ENCODE measurements around the gene RBM19. TPM values are rescaled to one million over a fixed set of nuclear protein-coding genes. Genes with fewer than 3 reads are reported as not detected.

The RBM19 gene
- total RNA-seq, 2 donors from 2014 or later, result 39.9 to 54.3 TPM

DNA sequence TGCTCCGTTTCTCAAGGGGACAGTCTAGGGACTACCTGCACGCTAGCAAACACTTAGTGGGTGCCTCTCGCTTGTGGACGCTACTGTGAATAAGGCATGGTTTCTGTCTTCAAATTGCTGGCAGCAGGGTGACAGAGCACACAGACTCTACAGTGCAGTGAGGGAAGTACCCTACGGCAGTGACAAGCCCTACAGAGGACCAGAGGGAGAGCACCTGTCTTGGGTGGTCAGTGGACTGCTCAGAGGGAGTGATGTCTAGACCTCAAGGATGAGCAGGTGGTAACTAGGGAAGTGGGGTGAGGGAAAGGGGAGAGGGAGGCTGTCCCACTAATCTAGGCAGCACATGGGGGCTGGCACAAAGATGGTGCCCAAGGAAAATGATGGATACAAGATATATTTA is 160.5 kb downstream of the RBM19 start:
- no peak for DNase-seq (ENCODE audit: low spot score)
- Histone ChIP-seq H3K27ac (no peak overlapping the region), H3K4me3 (no peak overlapping the region), H3K36me3 (no peaks in the 10 kb centered on the region), H3K4me1 (ENCODE audit: control insufficient read depth in 1 of 2, low read depth in 2 of 2) (no peaks in the 10 kb centered on the region), H3K9me3 (peaks cover 3% of the 10 kb centered on the region), H3K27me3 (replicated peaks; ENCODE audit: insufficient read depth) (no peaks in the 10 kb centered on the region)
- ATAC-seq (ENCODE audit: insufficient number of reproducible peaks, low FRiP score, low read depth), result no peak
- TF ChIP-seq, protein P1, sequence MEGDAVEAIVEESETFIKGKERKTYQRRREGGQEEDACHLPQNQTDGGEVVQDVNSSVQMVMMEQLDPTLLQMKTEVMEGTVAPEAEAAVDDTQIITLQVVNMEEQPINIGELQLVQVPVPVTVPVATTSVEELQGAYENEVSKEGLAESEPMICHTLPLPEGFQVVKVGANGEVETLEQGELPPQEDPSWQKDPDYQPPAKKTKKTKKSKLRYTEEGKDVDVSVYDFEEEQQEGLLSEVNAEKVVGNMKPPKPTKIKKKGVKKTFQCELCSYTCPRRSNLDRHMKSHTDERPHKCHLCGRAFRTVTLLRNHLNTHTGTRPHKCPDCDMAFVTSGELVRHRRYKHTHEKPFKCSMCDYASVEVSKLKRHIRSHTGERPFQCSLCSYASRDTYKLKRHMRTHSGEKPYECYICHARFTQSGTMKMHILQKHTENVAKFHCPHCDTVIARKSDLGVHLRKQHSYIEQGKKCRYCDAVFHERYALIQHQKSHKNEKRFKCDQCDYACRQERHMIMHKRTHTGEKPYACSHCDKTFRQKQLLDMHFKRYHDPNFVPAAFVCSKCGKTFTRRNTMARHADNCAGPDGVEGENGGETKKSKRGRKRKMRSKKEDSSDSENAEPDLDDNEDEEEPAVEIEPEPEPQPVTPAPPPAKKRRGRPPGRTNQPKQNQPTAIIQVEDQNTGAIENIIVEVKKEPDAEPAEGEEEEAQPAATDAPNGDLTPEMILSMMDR (IDR thresholded peaks at IDR 0.05), result no peak

DNA sequence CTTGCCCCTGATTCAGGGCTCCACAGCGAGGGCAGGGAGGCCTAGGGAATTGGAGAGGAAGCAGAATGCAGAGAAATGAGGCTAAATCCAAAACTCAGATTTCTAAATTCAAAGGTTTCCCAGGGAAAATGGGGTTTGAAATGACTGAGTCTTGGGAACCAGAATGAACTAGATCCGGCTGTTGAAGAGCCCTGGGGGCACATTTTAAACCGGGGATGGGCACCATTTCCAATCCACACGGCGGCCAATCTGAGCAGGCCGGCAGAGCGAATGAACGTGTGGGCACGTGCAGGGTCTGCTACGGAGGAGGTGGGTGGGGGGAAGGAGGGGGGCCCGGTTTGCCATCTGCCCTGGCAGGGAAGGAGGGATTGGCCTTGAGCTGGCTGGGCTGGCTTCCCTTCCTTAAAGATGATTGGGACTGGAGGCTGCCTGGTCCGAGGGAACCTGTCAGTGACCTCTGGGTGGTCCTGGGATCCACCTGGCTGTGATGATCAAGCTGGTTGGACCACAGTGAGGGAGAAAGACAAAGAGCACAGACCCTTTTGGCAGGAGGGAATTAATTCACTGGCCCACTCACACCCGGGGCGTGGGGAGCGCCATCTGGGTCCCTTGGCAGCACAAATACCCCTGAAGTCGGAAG is 161.0 kb downstream of the RBM19 start:
- ATAC-seq (ENCODE audit: insufficient number of reproducible peaks, low FRiP score, low read depth), result no peak
- Histone ChIP-seq H3K9me3 (peaks cover 3% of the 10 kb centered on the region), H3K36me3 (no peaks in the 10 kb centered on the region), H3K27ac (no peak overlapping the region), H3K27me3 (replicated peaks; ENCODE audit: insufficient read depth) (no peaks in the 10 kb centered on the region), H3K4me1 (ENCODE audit: control insufficient read depth in 1 of 2, low read depth in 2 of 2) (no peaks in the 10 kb centered on the region), H3K4me3 (no peak overlapping the region)
- TF ChIP-seq, protein P1 (IDR thresholded peaks at IDR 0.05), result no peak
- no peak for DNase-seq (ENCODE audit: low spot score)

DNA sequence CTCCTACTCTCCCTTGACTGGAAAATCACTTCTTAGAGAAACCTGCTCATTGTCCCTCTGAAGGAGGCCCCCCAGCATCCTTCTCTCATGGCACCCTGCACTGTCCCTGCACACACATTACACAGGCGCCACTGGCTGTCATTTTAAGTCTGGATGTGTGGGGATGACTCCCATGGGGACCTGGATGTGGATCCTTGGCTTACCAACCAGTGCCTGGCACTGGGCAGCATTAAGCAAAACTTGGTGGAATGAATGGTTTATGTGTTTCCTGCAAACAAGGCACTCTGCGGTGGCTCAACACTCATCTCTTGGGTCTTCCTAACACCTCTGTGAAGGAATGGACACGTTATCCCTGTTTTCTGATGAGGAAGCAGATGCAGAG is 162.4 kb downstream of the RBM19 start:
- Histone ChIP-seq H3K36me3 (no peaks in the 10 kb centered on the region), H3K4me1 (ENCODE audit: control insufficient read depth in 1 of 2, low read depth in 2 of 2) (no peaks in the 10 kb centered on the region), H3K27me3 (replicated peaks; ENCODE audit: insufficient read depth) (no peaks in the 10 kb centered on the region), H3K27ac (no peak overlapping the region), H3K4me3 (no peak overlapping the region), H3K9me3 (peaks cover 3% of the 10 kb centered on the region)
- ATAC-seq (ENCODE audit: insufficient number of reproducible peaks, low FRiP score, low read depth) (no peak), DNase-seq (ENCODE audit: low spot score) (no peak)
- TF ChIP-seq, protein P1 (IDR thresholded peaks at IDR 0.05), result no peak

DNA sequence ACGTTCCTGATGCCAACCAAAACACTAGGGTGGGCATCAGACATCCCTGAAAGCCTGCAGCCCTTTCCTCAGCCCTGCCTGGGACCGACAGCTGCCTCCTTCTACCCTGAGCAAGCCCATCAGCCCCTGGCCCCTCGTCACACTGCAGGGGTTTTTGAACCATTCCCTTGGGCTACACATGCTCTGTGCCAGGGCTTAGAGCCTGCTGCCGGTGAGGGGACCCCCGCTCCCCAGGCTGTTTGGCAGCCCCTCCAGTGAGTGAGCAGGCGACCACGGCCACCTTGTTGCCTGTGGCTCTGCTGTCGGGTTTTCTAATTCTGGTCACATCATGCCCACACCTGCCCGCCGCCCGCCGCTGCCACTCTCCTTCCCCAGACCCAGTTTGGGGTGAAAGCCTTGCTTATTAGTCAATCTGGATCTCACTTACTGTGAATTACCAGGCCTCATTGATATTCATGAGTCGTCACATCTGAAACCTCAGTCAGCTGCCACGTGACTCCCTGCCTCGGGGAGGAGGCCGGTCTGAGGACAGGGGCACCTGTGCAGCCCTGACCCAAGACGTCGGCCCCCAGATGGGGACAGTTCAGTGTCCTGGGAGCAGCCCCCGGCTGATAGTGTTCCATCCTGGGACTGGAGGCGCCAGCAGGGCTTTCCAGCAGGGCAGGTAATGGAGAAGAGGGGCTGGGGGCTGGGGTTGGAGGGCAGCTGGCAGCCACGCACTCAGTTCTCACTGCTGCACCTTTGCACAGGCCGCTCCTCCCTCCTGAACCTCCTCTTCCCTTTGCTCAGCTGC is 163.0 kb downstream of the RBM19 start:
- Histone ChIP-seq H3K27ac (no peak overlapping the region), H3K4me1 (ENCODE audit: control insufficient read depth in 1 of 2, low read depth in 2 of 2) (no peaks in the 10 kb centered on the region), H3K4me3 (no peak overlapping the region), H3K9me3 (peaks cover 3% of the 10 kb centered on the region), H3K27me3 (replicated peaks; ENCODE audit: insufficient read depth) (no peaks in the 10 kb centered on the region), H3K36me3 (no peaks in the 10 kb centered on the region)
- ATAC-seq (ENCODE audit: insufficient number of reproducible peaks, low FRiP score, low read depth) (no peak), DNase-seq (ENCODE audit: low spot score) (no peak)
- TF ChIP-seq, protein P1 (IDR thresholded peaks at IDR 0.05), result no peak

DNA sequence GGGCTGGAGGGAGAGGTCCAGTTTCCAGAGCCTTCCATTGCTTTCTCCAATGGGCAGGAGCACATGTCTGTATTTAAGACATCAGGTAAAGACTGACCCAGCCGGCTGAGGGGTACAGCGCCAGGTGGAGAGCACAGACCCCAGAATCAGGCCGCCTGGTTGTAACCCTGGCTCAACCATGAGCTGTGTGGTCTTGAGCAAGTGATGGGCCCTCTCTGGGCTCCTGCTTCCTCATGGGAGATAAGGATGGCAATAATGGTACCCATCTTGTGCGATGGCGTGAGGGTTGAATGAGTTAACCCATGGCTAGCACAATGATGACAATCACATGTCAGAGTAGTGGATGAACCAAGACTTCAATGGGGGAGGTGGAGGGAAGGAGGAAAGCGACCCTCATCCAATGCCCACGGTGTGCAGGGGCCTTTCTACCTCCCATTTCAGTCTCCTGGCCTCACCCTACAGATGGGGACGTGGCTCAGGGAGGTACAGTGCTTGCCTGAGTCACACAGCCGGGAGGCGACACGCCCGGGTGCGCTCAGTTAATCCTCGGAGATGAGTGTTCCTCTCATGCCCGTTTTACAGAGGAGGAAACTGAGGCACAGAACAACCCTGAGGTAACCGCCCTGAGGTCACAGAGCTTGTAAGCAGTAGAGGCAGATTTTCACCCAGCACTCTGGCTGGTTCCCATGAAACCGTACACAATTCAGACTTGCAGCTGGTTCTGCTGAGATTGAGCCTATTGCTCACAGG is 163.9 kb downstream of the RBM19 start:
- H3K27ac ChIP-seq, result no peak overlapping the region
- no peaks in the 10 kb centered on the region for H3K4me1 ChIP-seq (ENCODE audit: control insufficient read depth in 1 of 2, low read depth in 2 of 2)
- TF ChIP-seq, protein P1 (IDR thresholded peaks at IDR 0.05), result no peak
- H3K9me3 ChIP-seq, result peaks cover 3% of the 10 kb centered on the region
- ATAC-seq (ENCODE audit: insufficient number of reproducible peaks, low FRiP score, low read depth) (no peak), DNase-seq (ENCODE audit: low spot score) (no peak)
- no peak overlapping the region for H3K4me3 ChIP-seq
- H3K36me3 ChIP-seq, result no peaks in the 10 kb centered on the region
- H3K27me3 ChIP-seq (replicated peaks; ENCODE audit: insufficient read depth), result no peaks in the 10 kb centered on the region
